Measurements from ENCODE around the gene UNC5C. TPM values are rescaled to one million over a fixed set of nuclear protein-coding genes. Genes with fewer than 3 reads are reported as not detected.
A peak's percentile ranks its signal among the peaks of the same experiment; 100 is the strongest.

The UNC5C gene
- total and polyA plus RNA-seq, 7 experiments from 2014 or later = not detected

GRCh38 chr4:95580226-95580625 is 31.5 kb upstream of the UNC5C start:
- peaks cover 0 to 12% (median 0%) of the 10 kb centered on the region in 5 donors for H3K27me3 Mint-ChIP-seq
- Histone ChIP-seq H3K9me3 (ENCODE audit: control insufficient read depth in 2 of 3, low read length in 3 of 3) (no peaks in the 10 kb centered on the region), H3K4me1 (ENCODE audit: control insufficient read depth in 2 of 2, insufficient read depth in 2 of 2, low read length in 2 of 2) (no peaks in the 10 kb centered on the region), H3K36me3 (ENCODE audit: control insufficient read depth in 2 of 3, insufficient read depth in 3 of 3, low read length in 3 of 3) (no peaks in the 10 kb centered on the region), H3K27ac (ENCODE audit: low read depth, low read length) (no peak overlapping the region), H3K4me3 (ENCODE audit: low read length) (no peak overlapping the region), H3K27me3 (ENCODE audit: control insufficient read depth in 2 of 2, insufficient read depth in 2 of 2, low read length in 2 of 2) (no peaks in the 10 kb centered on the region)
- ChIA-PET CTCF (no interaction called here), POLR2A (no interaction called here)
- no peak overlapping the region for H3K27ac Mint-ChIP-seq
- no peaks in the 10 kb centered on the region for H3K4me1 Mint-ChIP-seq
- H3K4me3 Mint-ChIP-seq = no peak overlapping the region
- peaks cover 0 to 42% (median 16%) of the 10 kb centered on the region in 11 donors for H3K9me3 Mint-ChIP-seq
- H3K36me3 Mint-ChIP-seq = peaks cover 0 to 7% (median 0%) of the 10 kb centered on the region in 5 donors
- DNase-seq (no peak), ATAC-seq (no peak)
- intact Hi-C loops (cut with micrococcal nuclease) = no loop called here

- no peak overlapping the region for H3K4me3 ChIP-seq (ENCODE audit: low read length)
- Mint-ChIP-seq H3K36me3 (peaks cover 0 to 5% (median 0%) of the 10 kb centered on the region in 5 donors), H3K9me3 (peaks cover 8 to 34% (median 19%) of the 10 kb centered on the region in 11 donors), H3K4me1 (no peaks in the 10 kb centered on the region), H3K27me3 (peaks cover 0 to 6% (median 0%) of the 10 kb centered on the region in 5 donors), H3K4me3 (no peak overlapping the region), H3K27ac (no peak overlapping the region)
- POLR2A ChIA-PET = no interaction called here
- peaks cover 0 to 8% (median 0%) of the 10 kb centered on the region in 3 experiments for H3K9me3 ChIP-seq (ENCODE audit: control insufficient read depth in 2 of 3, low read length in 3 of 3)
- DNase-seq (no peak), ATAC-seq (peak; percentile 34)
- H3K27ac ChIP-seq (ENCODE audit: low read depth, low read length) = no peak overlapping the region
- CTCF ChIA-PET = no interaction called here
- no peaks in the 10 kb centered on the region for H3K4me1 ChIP-seq (ENCODE audit: control insufficient read depth in 2 of 2, insufficient read depth in 2 of 2, low read length in 2 of 2)
- H3K36me3 ChIP-seq (ENCODE audit: control insufficient read depth in 2 of 3, insufficient read depth in 3 of 3, low read length in 3 of 3) = no peaks in the 10 kb centered on the region
- H3K27me3 ChIP-seq (ENCODE audit: control insufficient read depth in 2 of 2, insufficient read depth in 2 of 2, low read length in 2 of 2) = no peaks in the 10 kb centered on the region
- intact Hi-C loops (cut with micrococcal nuclease) = no loop called here
Measured at GRCh38 chr4:95572304-95572991, 23.7 kb upstream of the UNC5C start.

- no peak overlapping the region for H3K4me3 ChIP-seq (ENCODE audit: low read length)
- no peak overlapping the region for H3K4me3 Mint-ChIP-seq
- no peak overlapping the region for H3K27ac ChIP-seq (ENCODE audit: low read depth, low read length)
- peaks cover 0 to 8% (median 0%) of the 10 kb centered on the region in 3 experiments for H3K9me3 ChIP-seq (ENCODE audit: control insufficient read depth in 2 of 3, low read length in 3 of 3)
- no peak overlapping the region for H3K27ac Mint-ChIP-seq
- intact Hi-C loops (cut with micrococcal nuclease) = no loop called here
- ATAC-seq = no peak
- H3K36me3 Mint-ChIP-seq = peaks cover 0 to 5% (median 0%) of the 10 kb centered on the region in 5 donors
- H3K36me3 ChIP-seq (ENCODE audit: control insufficient read depth in 2 of 3, insufficient read depth in 3 of 3, low read length in 3 of 3) = no peaks in the 10 kb centered on the region
- H3K27me3 Mint-ChIP-seq = peaks cover 0 to 6% (median 0%) of the 10 kb centered on the region in 5 donors
- no peaks in the 10 kb centered on the region for H3K27me3 ChIP-seq (ENCODE audit: control insufficient read depth in 2 of 2, insufficient read depth in 2 of 2, low read length in 2 of 2)
- H3K9me3 Mint-ChIP-seq = peaks cover 6 to 28% (median 18%) of the 10 kb centered on the region in 11 donors
- no peaks in the 10 kb centered on the region for H3K4me1 Mint-ChIP-seq
- ChIA-PET CTCF (no interaction called here), POLR2A (no interaction called here)
- no peaks in the 10 kb centered on the region for H3K4me1 ChIP-seq (ENCODE audit: control insufficient read depth in 2 of 2, insufficient read depth in 2 of 2, low read length in 2 of 2)
- no peak for DNase-seq
Measured at GRCh38 chr4:95571577-95571976, 22.8 kb upstream of the UNC5C start.

- no peak overlapping the region for H3K4me3 ChIP-seq (ENCODE audit: low read length)
- Mint-ChIP-seq H3K27me3 (no peaks in the 10 kb centered on the region), H3K4me1 (no peaks in the 10 kb centered on the region), H3K9me3 (peaks cover 0 to 11% (median 0%) of the 10 kb centered on the region in 11 donors), H3K36me3 (no peaks in the 10 kb centered on the region), H3K4me3 (no peak overlapping the region), H3K27ac (no peak overlapping the region)
- H3K4me1 ChIP-seq (ENCODE audit: control insufficient read depth in 2 of 2, insufficient read depth in 2 of 2, low read length in 2 of 2) = no peaks in the 10 kb centered on the region
- ATAC-seq (no peak), DNase-seq (no peak)
- intact Hi-C loops (cut with micrococcal nuclease) = no loop called here
- H3K27me3 ChIP-seq (ENCODE audit: control insufficient read depth in 2 of 2, insufficient read depth in 2 of 2, low read length in 2 of 2) = no peaks in the 10 kb centered on the region
- H3K9me3 ChIP-seq (ENCODE audit: control insufficient read depth in 2 of 3, low read length in 3 of 3) = no peaks in the 10 kb centered on the region
- CTCF ChIA-PET = no interaction called here
- POLR2A ChIA-PET = no interaction called here
- H3K27ac ChIP-seq (ENCODE audit: low read depth, low read length) = no peak overlapping the region
- H3K36me3 ChIP-seq (ENCODE audit: control insufficient read depth in 2 of 3, insufficient read depth in 3 of 3, low read length in 3 of 3) = no peaks in the 10 kb centered on the region
Measured at GRCh38 chr4:95563638-95564337, 15.0 kb upstream of the UNC5C start.

- no peaks in the 10 kb centered on the region for H3K36me3 ChIP-seq (ENCODE audit: control insufficient read depth in 2 of 3, insufficient read depth in 3 of 3, low read length in 3 of 3)
- no peak overlapping the region for H3K4me3 Mint-ChIP-seq
- POLR2A ChIA-PET = no interaction called here
- H3K27me3 Mint-ChIP-seq = no peaks in the 10 kb centered on the region
- no peak for DNase-seq
- no peak overlapping the region for H3K4me3 ChIP-seq (ENCODE audit: low read length)
- H3K27ac ChIP-seq (ENCODE audit: low read depth, low read length) = no peak overlapping the region
- ATAC-seq = no peak
- no peaks in the 10 kb centered on the region for H3K4me1 Mint-ChIP-seq
- H3K9me3 ChIP-seq (ENCODE audit: control insufficient read depth in 2 of 3, low read length in 3 of 3) = no peaks in the 10 kb centered on the region
- H3K27ac Mint-ChIP-seq = no peak overlapping the region
- H3K27me3 ChIP-seq (ENCODE audit: control insufficient read depth in 2 of 2, insufficient read depth in 2 of 2, low read length in 2 of 2) = no peaks in the 10 kb centered on the region
- peaks cover 0 to 7% (median 0%) of the 10 kb centered on the region in 11 donors for H3K9me3 Mint-ChIP-seq
- no peaks in the 10 kb centered on the region for H3K4me1 ChIP-seq (ENCODE audit: control insufficient read depth in 2 of 2, insufficient read depth in 2 of 2, low read length in 2 of 2)
- CTCF ChIA-PET = no interaction called here
- intact Hi-C loops (cut with micrococcal nuclease) = no loop called here
- H3K36me3 Mint-ChIP-seq = no peaks in the 10 kb centered on the region
Measured at GRCh38 chr4:95560774-95561173, 12.0 kb upstream of the UNC5C start.

GRCh38 chr4:95556207-95556859 is 7.6 kb upstream of the UNC5C start:
- Histone ChIP-seq H3K4me1 (ENCODE audit: control insufficient read depth in 2 of 2, insufficient read depth in 2 of 2, low read length in 2 of 2) (no peaks in the 10 kb centered on the region), H3K4me3 (ENCODE audit: low read length) (no peak overlapping the region), H3K27ac (ENCODE audit: low read depth, low read length) (no peak overlapping the region), H3K36me3 (ENCODE audit: control insufficient read depth in 2 of 3, insufficient read depth in 3 of 3, low read length in 3 of 3) (no peaks in the 10 kb centered on the region), H3K27me3 (ENCODE audit: control insufficient read depth in 2 of 2, insufficient read depth in 2 of 2, low read length in 2 of 2) (no peaks in the 10 kb centered on the region), H3K9me3 (ENCODE audit: control insufficient read depth in 2 of 3, low read length in 3 of 3) (no peaks in the 10 kb centered on the region)
- Mint-ChIP-seq H3K36me3 (no peaks in the 10 kb centered on the region), H3K4me3 (no peak overlapping the region), H3K9me3 (peaks cover 0 to 2% (median 0%) of the 10 kb centered on the region in 11 donors), H3K4me1 (no peaks in the 10 kb centered on the region), H3K27me3 (peaks cover 0 to 28% (median 11%) of the 10 kb centered on the region in 5 donors), H3K27ac (no peak overlapping the region)
- ChIA-PET CTCF (no interaction called here), POLR2A (no interaction called here)
- intact Hi-C loops (cut with micrococcal nuclease) = no loop called here
- DNase-seq = no peak
- no peak for ATAC-seq
